AG04449 (cell line): ENCODE data around the gene IGF2BP2.
"Not testable (repeated sequence)": the region's sequence is repeated elsewhere in the genome, so short reads cannot be mapped to it uniquely, and the experiment has no call there.

ENCODE experiments used
- CTCF ChIA-PET: fragments of 350-600 bp; formaldehyde crosslinking; extraction: SDS; loops from one replicate; lab custom pipeline; 2021; ENCODE audit warnings: antibody characterized with exemption; lab: Yijun Ruan, JAX
- POLR2A ChIA-PET: fragments of 400-600, 350-600 bp; formaldehyde crosslinking; extraction: SDS; loops from one replicate; lab custom pipeline; 2020; ENCODE audit warnings: antibody characterized with exemption, inconsistent platforms; lab: Yijun Ruan, JAX
- DNase-seq: peaks from one replicate; pipeline ENCODE4 v3.0.0-alpha.2; 2010; ENCODE audit warnings: low read depth, low spot score
- H3K4me3 ChIP-seq: 2 replicates; pipeline ENCODE4 v1.5.1; 2011; ENCODE audit warnings: low read depth, mild to moderate bottlenecking, control low read depth, low read length
- CTCF ChIP-seq: IDR thresholded peaks from one replicate; pipeline ENCODE4 v1.5.1; 2011; ENCODE audit warnings: mild to moderate bottlenecking, moderate library complexity, low read length, control low read depth, inconsistent platforms; ENCODE audit not compliant: insufficient read depth; ENCODE audit errors: missing control alignments

The IGF2BP2 gene

GRCh38 chr3:185677146-185677829 lies 147.6 kb downstream of the IGF2BP2 start:
- DNase-seq: no peak
- POLR2A ChIA-PET: no interaction called here

GRCh38 chr3:185667574-185667973 lies 157.3 kb downstream of the IGF2BP2 start:
- no peak for TF ChIP-seq CTCF
- H3K4me3 ChIP-seq: no peak overlapping the region
- DNase-seq: no peak
- ChIA-PET CTCF (interaction anchor here (3.4 kb wide), 1 partner anchor 10 kb away, joined by 19 read pairs; no protein-coding TSS in a partner anchor), POLR2A (no interaction called here)

More at GRCh38 chr3:185677146-185677829, 147.6 kb downstream of the IGF2BP2 start:
- CTCF ChIA-PET: interaction anchor here (0.7 to 4.0 kb wide), 23 partner anchors 10 to 266 kb away, joined by 3 to 60 read pairs (median 6); no protein-coding TSS in a partner anchor
- H3K4me3 ChIP-seq: no peak overlapping the region
- peak; percentile 55 for TF ChIP-seq CTCF

DNA sequence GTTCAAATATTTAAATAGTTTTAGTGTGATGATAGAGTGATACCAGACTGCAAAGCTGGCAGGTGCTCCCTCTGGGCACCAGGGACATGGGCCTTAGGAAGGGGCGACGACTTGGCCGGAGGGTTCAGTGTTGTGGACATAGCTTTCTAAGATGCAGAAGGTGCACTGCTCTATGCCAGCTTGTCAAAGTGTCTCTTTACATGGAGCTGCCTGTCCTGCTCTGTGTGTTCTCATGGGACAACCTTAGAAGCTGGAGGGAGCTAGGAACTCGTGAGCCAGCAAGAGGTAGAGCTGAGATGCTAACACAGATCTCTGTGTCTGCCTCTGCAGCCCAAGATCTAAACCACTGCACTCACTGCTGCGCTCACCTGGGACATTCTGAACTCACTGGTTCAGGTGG lies 160.9 kb downstream of the IGF2BP2 start:
- CTCF ChIA-PET: interaction anchor here (0.8 to 5.8 kb wide), 4 partner anchors 14 to 280 kb away, joined by 3 to 51 read pairs (median 6); no protein-coding TSS in a partner anchor
- no peak overlapping the region for H3K4me3 ChIP-seq
- POLR2A ChIA-PET: no interaction called here
- no peak for TF ChIP-seq CTCF
- DNase-seq: no peak

DNA sequence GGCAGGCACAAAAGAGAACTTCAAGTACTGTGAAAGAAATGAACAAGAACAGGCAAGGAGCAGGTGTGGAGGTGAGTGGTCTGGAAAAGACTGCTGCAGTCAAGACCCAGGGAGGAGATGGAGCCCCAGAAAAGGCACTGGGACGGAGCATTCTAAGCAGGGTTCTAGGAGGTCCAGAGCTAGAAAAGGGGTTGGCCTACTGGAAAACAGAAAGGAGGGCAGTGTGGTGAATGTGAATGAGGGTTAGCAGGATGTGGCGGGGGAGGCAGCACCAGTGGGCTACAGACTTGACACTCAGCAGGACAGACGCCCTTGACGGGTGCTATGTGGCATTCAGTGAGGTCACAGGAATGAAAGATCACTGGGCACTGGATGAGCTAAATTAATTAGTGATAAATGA lies 163.1 kb downstream of the IGF2BP2 start:
- ChIA-PET POLR2A (no interaction called here), CTCF (interaction anchor here (1.2 to 6.7 kb wide), 20 partner anchors 11 to 620 kb away, joined by 3 to 136 read pairs (median 19); no protein-coding TSS in a partner anchor)
- no peak for TF ChIP-seq CTCF
- no peak for DNase-seq
- H3K4me3 ChIP-seq: no peak overlapping the region

GRCh38 chr3:185661296-185661695 lies 163.5 kb downstream of the IGF2BP2 start:
- H3K4me3 ChIP-seq, POLR2A ChIA-PET, DNase-seq: not testable (repeated sequence)
- CTCF ChIA-PET: interaction anchor here (0.9 to 6.7 kb wide), 41 partner anchors 10 to 620 kb away, joined by 3 to 136 read pairs (median 9); partner anchors contain the start of gene IGF2BP2

- CTCF ChIA-PET: interaction anchor here (0.7 to 6.7 kb wide), 81 partner anchors 8 to 621 kb away, joined by 3 to 136 read pairs (median 5); partner anchors contain the start of gene IGF2BP2
- peak; percentile 95 for TF ChIP-seq CTCF
- POLR2A ChIA-PET: interaction anchor here (1.1 to 1.3 kb wide), 3 partner anchors 18 to 163 kb away, joined by 3 to 5 read pairs (median 4); no protein-coding TSS in a partner anchor
- DNase-seq: peak; percentile 44
- H3K4me3 ChIP-seq: no peak overlapping the region
Observed at GRCh38 chr3:185659942-185660921, 164.6 kb downstream of the IGF2BP2 start.
